Skeletal muscle tissue (tissue), 4 donors: ENCODE measurements around the gene SMARCAL1. TPM values are rescaled to one million over a fixed set of nuclear protein-coding genes. Genes with fewer than 3 reads are reported as not detected.

ENCODE experiments used
- H3K27ac ChIP-seq: one replicate; pipeline ENCODE4 v1.7.0; 2013; ENCODE audit warnings: mild to moderate bottlenecking, low read depth, low read length, inconsistent platforms
- H3K27me3 ChIP-seq, 3 donors: one replicate each; pipeline ENCODE4 v1.7.0; 2013; ENCODE audit warnings: low read length in 3 of 3; ENCODE audit not compliant: control insufficient read depth in 3 of 3, insufficient read depth in 3 of 3
- H3K36me3 ChIP-seq, 3 donors: one replicate each; pipeline ENCODE4 v1.7.0; 2013; ENCODE audit warnings: low read length in 3 of 3; ENCODE audit not compliant: control insufficient read depth in 3 of 3, insufficient read depth in 3 of 3
- H3K4me1 ChIP-seq, 3 donors: one replicate each; pipeline ENCODE4 v1.7.0; 2013; ENCODE audit warnings: low read length in 3 of 3, mild to moderate bottlenecking in 3 of 3; ENCODE audit not compliant: control insufficient read depth in 3 of 3, insufficient read depth in 3 of 3
- H3K4me3 ChIP-seq, 3 donors: one replicate each; pipeline ENCODE4 v1.7.0; 2013; ENCODE audit warnings: low read length in 3 of 3
- H3K9ac ChIP-seq, 3 donors: one replicate each; pipeline ENCODE4 v1.7.0; 2013; ENCODE audit warnings: low read length in 3 of 3, mild to moderate bottlenecking in 3 of 3, moderate library complexity in 2 of 3, low read depth in 1 of 3
- H3K9me3 ChIP-seq, 3 donors: one replicate each; pipeline ENCODE4 v1.7.0; 2013; ENCODE audit warnings: low read length in 3 of 3; ENCODE audit not compliant: control insufficient read depth in 3 of 3
- total RNA-seq: library from RNA; depleted of rRNA; stranded (reverse); fragments of >200 nt; gene quantifications from one replicate; pipeline ENCODE4 v1.2.3, GENCODE V29; 2014
- donor health status: Osteomylitis.

SMARCAL1 gene
- total RNA-seq, 1 donor from 2014 or later: 13.0 TPM

DNA sequence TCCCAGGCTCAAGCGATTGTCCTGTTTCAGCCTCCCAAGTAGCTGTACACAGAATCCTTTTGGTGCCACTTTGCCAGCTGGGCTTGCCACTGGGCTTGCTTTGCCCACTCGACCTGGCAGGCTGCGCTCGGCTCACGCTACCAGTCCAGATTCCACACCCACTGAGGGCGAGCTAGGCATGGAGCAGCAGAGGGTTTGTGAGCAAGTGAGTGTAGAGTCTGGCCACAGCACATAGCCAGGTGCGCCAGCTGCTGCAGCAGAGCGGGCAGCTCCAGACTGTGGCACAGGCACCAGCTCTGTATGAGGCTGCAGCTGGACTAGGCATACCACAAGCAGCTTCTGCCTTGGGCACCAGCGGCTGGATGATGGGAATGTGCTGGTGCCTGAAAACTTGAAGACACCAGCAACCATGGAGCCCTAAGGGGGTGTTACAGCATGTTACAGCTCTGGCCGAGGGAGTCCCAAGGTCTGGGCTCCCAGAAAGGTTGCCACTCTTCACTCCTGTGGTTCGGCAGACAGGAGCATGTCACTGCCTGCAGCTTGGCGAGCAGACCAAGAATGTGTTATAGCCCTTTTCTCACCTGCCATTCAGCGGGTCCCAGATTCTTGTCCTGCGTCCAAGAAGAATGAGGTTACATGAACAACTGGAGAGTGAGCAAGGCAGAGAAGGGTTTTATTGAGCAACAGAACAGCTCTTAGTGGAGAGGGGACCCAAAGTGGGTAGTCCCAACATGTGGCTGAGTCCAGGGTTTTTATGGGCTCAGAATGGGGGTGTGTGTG is 12.9 kb downstream of the SMARCAL1 start:
- peaks cover 10 to 37% (median 22%) of the 10 kb centered on the region in 3 donors for H3K4me1 ChIP-seq
- H3K4me3 ChIP-seq: no peak overlapping the region
- H3K36me3 ChIP-seq: peaks cover 39 to 69% (median 64%) of the 10 kb centered on the region in 3 donors
- peak overlapping the region; percentile 63 for H3K27ac ChIP-seq
- no peaks in the 10 kb centered on the region for H3K9me3 ChIP-seq
- no peaks in the 10 kb centered on the region for H3K27me3 ChIP-seq
- no peak overlapping the region for H3K9ac ChIP-seq

DNA sequence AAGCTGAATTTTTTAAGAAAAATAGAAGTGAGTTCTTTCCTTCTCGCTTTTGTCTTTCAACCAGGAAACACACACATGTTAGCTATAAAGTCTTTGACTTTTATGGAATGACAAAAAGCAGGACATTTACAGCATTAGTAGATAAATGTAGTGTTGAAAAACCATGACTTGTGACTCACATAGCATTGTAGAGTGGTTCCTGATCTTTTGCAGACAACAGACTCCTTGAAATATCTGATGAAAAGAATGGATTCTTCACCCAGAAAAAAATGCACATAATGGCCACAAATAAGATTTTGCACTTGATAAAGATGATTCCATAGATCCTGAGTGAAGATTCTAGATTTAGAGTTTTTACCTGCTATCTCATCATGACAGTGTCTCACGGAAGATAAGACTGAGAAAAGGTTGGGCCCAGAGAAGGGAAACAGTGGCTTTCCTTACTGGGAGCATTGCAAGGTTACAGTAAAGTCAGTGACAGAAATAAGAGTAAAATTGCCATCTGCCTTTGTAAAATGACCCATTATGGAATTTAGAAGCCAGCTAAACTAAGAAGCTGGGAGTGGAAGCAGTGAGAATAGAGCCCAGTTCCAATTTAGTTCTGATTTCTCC is 14.0 kb downstream of the SMARCAL1 start:
- Histone ChIP-seq H3K27me3 (no peaks in the 10 kb centered on the region), H3K4me1 (peaks cover 10 to 37% (median 22%) of the 10 kb centered on the region in 3 donors), H3K27ac (no peak overlapping the region), H3K9me3 (no peaks in the 10 kb centered on the region), H3K4me3 (no peak overlapping the region), H3K9ac (no peak overlapping the region), H3K36me3 (peaks cover 42 to 71% (median 67%) of the 10 kb centered on the region in 3 donors)

DNA sequence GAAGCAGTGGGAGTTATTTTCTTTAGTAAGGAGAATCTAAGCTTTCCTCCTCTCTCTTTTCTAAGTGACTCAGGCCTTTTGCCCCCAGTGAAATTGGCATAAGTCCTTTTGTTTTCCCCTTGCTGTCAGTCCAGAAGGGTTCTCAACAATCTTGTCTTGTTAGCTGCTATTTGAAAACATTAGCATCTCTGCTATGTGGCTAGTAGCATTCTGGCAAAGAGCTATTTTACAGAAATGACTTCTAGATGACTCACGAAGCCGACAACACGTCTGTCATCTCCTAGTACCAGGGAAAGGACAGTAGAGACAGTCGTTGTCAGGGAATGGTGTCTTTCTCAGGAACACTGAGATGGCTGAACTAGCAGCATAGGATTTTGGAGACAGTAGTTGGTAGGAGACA is 14.7 kb downstream of the SMARCAL1 start:
- Histone ChIP-seq H3K9me3 (no peaks in the 10 kb centered on the region), H3K27me3 (no peaks in the 10 kb centered on the region), H3K27ac (no peak overlapping the region), H3K9ac (no peak overlapping the region), H3K4me3 (no peak overlapping the region), H3K4me1 (peaks cover 10 to 37% (median 22%) of the 10 kb centered on the region in 3 donors), H3K36me3 (peaks cover 40 to 71% (median 67%) of the 10 kb centered on the region in 3 donors)

DNA sequence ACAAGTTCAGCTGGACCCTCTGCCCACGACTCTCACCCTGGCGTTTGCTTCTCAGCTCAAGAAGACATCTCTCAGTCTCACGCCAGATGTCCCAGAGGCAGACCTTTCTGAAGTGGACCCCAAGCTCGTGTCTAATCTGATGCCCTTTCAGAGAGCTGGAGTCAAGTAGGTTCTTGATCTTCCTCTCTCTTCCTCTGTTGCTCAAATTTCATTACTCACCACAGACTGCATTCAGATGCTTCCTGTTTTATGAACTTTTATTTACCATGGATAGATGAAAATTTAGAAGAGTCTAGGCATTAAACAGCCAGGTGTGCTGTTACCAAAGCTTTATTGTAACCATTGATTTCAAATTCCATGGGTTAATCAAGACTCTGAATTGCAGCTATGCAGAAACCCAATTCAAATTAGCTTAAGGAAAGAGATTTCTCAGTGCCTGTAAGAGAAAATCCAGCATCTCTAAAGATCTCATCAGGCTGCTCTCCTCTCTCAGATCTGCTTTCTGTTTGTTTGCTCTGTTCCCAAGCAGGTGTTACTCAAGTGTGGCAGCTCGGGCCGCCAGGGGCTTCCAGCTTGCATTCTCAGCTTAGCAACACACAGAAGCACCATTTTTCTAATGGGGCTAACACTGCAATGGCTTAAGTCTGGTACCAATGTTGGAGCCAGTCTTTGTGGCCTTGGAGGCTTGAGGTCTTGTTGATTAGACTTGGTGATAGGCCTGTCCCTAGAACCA is 16.5 kb downstream of the SMARCAL1 start:
- Histone ChIP-seq H3K4me1 (peaks cover 6 to 29% (median 22%) of the 10 kb centered on the region in 3 donors), H3K4me3 (no peak overlapping the region), H3K9me3 (no peaks in the 10 kb centered on the region), H3K9ac (no peak overlapping the region), H3K27ac (no peak overlapping the region), H3K27me3 (no peaks in the 10 kb centered on the region), H3K36me3 (peaks cover 36 to 69% (median 66%) of the 10 kb centered on the region in 3 donors)

- Histone ChIP-seq H3K9me3 (no peaks in the 10 kb centered on the region), H3K27me3 (no peaks in the 10 kb centered on the region), H3K27ac (no peak overlapping the region), H3K4me1 (peaks cover 0 to 23% (median 16%) of the 10 kb centered on the region in 3 donors), H3K4me3 (no peak overlapping the region), H3K36me3 (peaks cover 40 to 69% (median 66%) of the 10 kb centered on the region in 3 donors), H3K9ac (no peak overlapping the region)
Measured at GRCh38 chr2:216429428-216429827, 17.1 kb downstream of the SMARCAL1 start.

GRCh38 chr2:216430811-216431530 is 18.7 kb downstream of the SMARCAL1 start:
- Histone ChIP-seq H3K9ac (no peak overlapping the region), H3K36me3 (peaks cover 39 to 71% (median 67%) of the 10 kb centered on the region in 3 donors), H3K27ac (no peak overlapping the region), H3K9me3 (no peaks in the 10 kb centered on the region), H3K27me3 (no peaks in the 10 kb centered on the region), H3K4me1 (peaks cover 0 to 9% (median 4%) of the 10 kb centered on the region in 3 donors), H3K4me3 (no peak overlapping the region)

GRCh38 chr2:216431531-216431856 is 19.2 kb downstream of the SMARCAL1 start:
- Histone ChIP-seq H3K9me3 (no peaks in the 10 kb centered on the region), H3K4me3 (no peak overlapping the region), H3K27me3 (no peaks in the 10 kb centered on the region), H3K9ac (no peak overlapping the region), H3K36me3 (peaks cover 42 to 76% (median 71%) of the 10 kb centered on the region in 3 donors), H3K4me1 (peaks cover 0 to 7% (median 4%) of the 10 kb centered on the region in 3 donors), H3K27ac (no peak overlapping the region)

DNA sequence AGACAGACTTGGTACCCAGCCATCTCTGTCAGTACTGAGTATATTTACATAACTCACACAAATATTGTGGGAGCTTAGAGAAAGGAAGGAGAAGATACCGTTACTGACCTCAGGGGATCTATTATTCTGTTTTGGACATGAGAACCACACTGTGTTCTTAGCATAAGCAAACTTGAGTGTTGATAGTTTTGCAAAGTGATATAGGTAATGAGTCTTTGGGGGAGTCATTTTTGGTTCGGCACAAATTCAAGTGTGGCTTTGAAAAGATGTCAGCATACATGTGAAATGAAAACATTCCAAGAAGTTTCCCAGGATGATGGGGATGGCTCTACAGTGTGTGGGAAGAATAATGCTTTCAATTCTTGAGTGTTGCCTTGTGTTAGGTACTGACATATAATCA is 24.1 kb downstream of the SMARCAL1 start:
- Histone ChIP-seq H3K27me3 (no peaks in the 10 kb centered on the region), H3K27ac (no peak overlapping the region), H3K9me3 (no peaks in the 10 kb centered on the region), H3K4me3 (no peak overlapping the region), H3K9ac (no peak overlapping the region), H3K36me3 (peaks cover 32 to 79% (median 71%) of the 10 kb centered on the region in 3 donors), H3K4me1 (no peaks in the 10 kb centered on the region)

DNA sequence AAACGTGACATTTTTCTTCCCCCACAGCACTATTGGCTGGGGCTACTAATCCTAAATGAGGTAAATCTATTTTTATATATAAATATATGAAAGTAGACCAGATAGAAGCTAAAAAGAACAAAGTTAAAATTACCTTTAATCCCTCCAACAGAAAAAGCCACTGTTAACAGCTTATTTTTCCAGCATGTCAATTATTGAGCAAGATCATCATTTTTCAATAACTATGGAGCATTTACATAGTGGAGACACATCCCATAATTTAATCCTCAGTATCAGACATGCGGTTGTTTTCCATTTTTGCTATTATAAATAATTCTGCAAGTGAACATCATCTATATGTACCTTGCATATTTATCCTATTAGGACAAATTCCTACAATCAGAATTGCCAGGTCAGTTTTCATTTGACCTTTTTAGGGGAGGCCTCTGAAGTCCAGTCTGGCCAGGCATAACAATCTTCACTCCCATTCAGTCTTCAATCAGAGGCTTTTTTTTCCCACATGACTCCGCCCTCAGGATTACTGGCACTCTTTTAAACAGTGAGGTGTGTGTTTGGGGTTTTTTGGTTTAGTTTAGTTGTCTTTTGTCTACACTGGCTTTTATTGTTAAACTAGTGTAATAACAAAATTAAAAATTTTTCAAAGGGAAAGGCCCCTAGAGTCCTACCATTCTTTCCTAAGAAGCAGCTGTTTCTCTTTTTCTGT is 29.2 kb downstream of the SMARCAL1 start:
- Histone ChIP-seq H3K4me1 (no peaks in the 10 kb centered on the region), H3K36me3 (peaks cover 14 to 47% (median 41%) of the 10 kb centered on the region in 3 donors)

More for the DNA sequence above, 29.2 kb downstream of the SMARCAL1 start:
- Histone ChIP-seq H3K9me3 (no peaks in the 10 kb centered on the region), H3K4me3 (no peak overlapping the region), H3K27ac (no peak overlapping the region), H3K9ac (no peak overlapping the region), H3K27me3 (no peaks in the 10 kb centered on the region)
